GM21576 (cell line): ENCODE results near the gene ZNF316.

Experiments
- ATAC-seq: cut with Tn5 transposase; IDR thresholded peaks from one replicate; pipeline ENCODE4 v1.9.1; 2021; ENCODE audit warnings: mild to moderate bottlenecking, moderate library complexity; ENCODE audit not compliant: unreplicated experiment

ZNF316 gene

DNA sequence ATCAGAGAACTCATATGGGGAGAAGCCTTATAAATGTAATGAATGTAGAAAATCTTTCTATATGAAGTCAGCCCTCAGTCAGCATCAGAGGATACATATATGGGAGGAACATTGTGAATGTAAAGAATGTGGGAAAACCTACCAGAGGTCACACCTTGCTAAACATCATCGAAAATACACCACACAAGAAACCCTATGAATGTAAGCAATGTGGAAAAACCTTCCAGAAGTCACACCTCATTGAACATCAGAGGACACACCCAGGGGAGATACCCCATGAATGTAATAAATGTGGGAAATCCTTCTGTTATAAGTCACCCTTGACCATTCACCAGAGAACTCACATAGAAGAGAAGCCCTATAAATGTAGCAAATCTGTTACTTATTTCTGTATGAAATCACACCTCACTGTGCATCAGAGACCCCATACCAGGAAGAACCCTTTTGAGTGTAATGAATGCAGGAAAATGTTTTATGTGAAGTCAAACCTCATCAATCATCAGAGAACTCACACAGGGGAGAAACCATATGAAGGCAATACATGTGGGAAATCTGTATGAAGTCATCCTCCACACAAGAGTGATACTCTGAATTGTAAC, 38.8 kb downstream of the ZNF316 start:
- no peak for ATAC-seq

DNA sequence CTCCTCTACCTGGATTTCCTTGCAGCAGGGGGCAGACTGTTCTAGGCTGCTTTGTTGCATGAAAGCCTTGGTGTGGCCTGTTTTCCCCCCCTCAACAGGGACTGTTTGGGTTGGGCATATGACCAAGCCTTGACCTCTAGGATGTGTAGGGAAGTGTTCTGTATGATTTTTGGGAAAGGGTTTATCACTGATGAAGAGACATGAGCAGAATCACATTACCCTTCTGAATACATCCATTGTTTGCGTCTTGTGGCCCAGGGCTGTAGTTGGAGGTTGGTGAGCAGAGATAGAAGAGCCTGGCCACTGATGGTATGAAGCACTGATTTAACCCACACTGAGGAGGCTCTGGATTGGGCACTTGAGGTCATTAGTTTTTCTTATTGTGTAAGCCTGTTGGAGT, 43.0 kb downstream of the ZNF316 start:
- ATAC-seq: no peak

- no peak for ATAC-seq
These were observed 54.0 kb downstream of the ZNF316 start for GRCh38 chr7:6691103-6691502.

DNA sequence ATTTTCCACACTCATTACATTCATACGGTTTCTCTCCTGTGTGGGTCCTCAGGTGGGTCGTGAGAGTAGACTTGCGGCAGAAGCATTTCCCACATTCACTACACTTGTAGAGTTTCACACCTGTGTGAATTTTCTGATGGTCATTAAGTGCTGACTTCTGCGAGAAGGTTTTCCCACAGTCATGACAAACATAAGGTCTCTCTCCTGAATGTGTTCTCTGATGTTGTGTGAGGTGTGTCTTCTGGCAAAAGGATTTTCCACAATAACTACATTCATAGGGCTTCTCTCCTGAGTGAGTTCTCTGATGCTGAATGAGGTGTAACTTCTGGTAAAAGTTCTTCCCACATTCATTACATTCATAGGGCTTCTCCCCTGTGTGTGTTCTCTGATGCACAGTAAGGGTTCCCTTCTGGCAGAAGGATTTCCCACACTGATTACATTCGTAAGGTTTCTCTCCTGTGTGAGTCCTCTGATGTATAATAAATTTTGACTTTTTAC, 54.5 kb downstream of the ZNF316 start:
- no peak for ATAC-seq

GRCh38 chr7:6700793-6701192, 63.7 kb downstream of the ZNF316 start:
- ATAC-seq: no peak

DNA sequence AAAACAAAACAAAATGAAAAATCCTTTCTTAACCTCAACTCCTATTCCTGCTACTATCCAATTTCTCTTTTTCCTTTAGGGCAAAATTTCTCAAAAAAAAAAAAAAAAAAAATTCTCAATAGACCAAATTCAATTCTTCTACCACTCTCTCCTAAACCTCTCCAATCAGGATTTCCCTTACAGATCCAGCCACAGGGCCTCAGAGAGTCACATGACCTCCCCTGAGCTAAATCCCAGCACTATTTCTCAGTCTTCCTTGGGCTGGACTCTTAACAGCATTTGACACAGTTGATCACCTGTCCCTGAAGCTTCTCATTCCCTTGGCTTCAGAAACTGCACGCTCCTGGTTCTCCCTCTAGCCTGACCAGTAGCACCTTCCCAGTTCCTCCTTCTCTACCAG, 64.7 kb downstream of the ZNF316 start:
- ATAC-seq: no peak
